HuH-7 (cell line): ENCODE results near the gene SEC16B.
A peak's percentile ranks its signal among the peaks of the same experiment; 100 is the strongest.

ENCODE experiments used
- DNase-seq: peaks from one replicate; pipeline ENCODE4 v3.0.0; 2011; ENCODE audit warnings: low spot score

Gene SEC16B

GRCh38 chr1:177979272-177979671 is 9.4 kb upstream of the SEC16B start:
- no peak for DNase-seq

GRCh38 chr1:177978530-177978929 is 8.7 kb upstream of the SEC16B start:
- no peak for DNase-seq

- DNase-seq, result no peak
Measured at GRCh38 chr1:177977141-177977540, 7.3 kb upstream of the SEC16B start.

GRCh38 chr1:177976596-177976995 is 6.7 kb upstream of the SEC16B start:
- DNase-seq, result no peak

GRCh38 chr1:177975588-177976495 is 6.0 kb upstream of the SEC16B start:
- no peak for DNase-seq

GRCh38 chr1:177973585-177973984 is 3.7 kb upstream of the SEC16B start:
- DNase-seq, result no peak

GRCh38 chr1:177969109-177969508 is 749 bp downstream of the SEC16B start:
- DNase-seq, result no peak

GRCh38 chr1:177966199-177966598 is 3.7 kb downstream of the SEC16B start:
- no peak for DNase-seq

GRCh38 chr1:177965293-177965692 is 4.6 kb downstream of the SEC16B start:
- DNase-seq, result no peak

- DNase-seq, result no peak
Measured at GRCh38 chr1:177964336-177964735, 5.5 kb downstream of the SEC16B start.

- no peak for DNase-seq
Measured at GRCh38 chr1:177960939-177961622, 8.8 kb downstream of the SEC16B start.

GRCh38 chr1:177959811-177960515 is 9.9 kb downstream of the SEC16B start:
- DNase-seq, result peak; percentile 14

GRCh38 chr1:177958092-177958491 is 11.8 kb downstream of the SEC16B start:
- DNase-seq, result no peak

- DNase-seq, result no peak
Measured at GRCh38 chr1:177954076-177954475, 15.8 kb downstream of the SEC16B start.

- DNase-seq, result no peak
Measured at GRCh38 chr1:177953549-177953948, 16.3 kb downstream of the SEC16B start.

- no peak for DNase-seq
Measured at GRCh38 chr1:177952691-177953090, 17.2 kb downstream of the SEC16B start.

GRCh38 chr1:177952249-177952648 is 17.6 kb downstream of the SEC16B start:
- no peak for DNase-seq

- no peak for DNase-seq
Measured at GRCh38 chr1:177950506-177950905, 19.4 kb downstream of the SEC16B start.

- DNase-seq, result peak; percentile 48
Measured at GRCh38 chr1:177948336-177948972, 21.4 kb downstream of the SEC16B start.

- no peak for DNase-seq
Measured at GRCh38 chr1:177947623-177948022, 22.2 kb downstream of the SEC16B start.

GRCh38 chr1:177945943-177946650 is 23.8 kb downstream of the SEC16B start:
- DNase-seq, result peak; percentile 53
